Thyroid gland (tissue), 4 donors: ENCODE measurements around the gene TBX21. TPM values are rescaled to one million over a fixed set of nuclear protein-coding genes. Genes with fewer than 3 reads are reported as not detected.

Experiments used
- DNase-seq, 2 donors: peaks; one replicate each; pipeline ENCODE4 v3.0.0-alpha.2; 2019
- H3K27ac ChIP-seq, 3 donors: fragments of 200-600 bp; sonication (generic); 1 replicate in 2 of 3; 2 replicates in 1 of 3; pipeline ENCODE4 v1.5.1; 2016 to 2019; ENCODE audit warnings: mild to moderate bottlenecking in 1 of 3, moderate library complexity in 1 of 3
- H3K27me3 ChIP-seq: fragments of 200-600 bp; sonication (generic); one replicate; pipeline ENCODE4 v1.5.1; 2019
- H3K36me3 ChIP-seq, 2 donors: fragments of 200-600 bp; sonication (generic); one replicate each; pipeline ENCODE4 v1.5.1; 2016 to 2019
- H3K4me1 ChIP-seq, 2 donors: fragments of 200-600 bp; sonication (generic); one replicate each; pipeline ENCODE4 v1.5.1; 2017 to 2019
- H3K4me3 ChIP-seq, 3 donors: fragments of 200-600 bp; sonication (generic); replicated peaks in 1 of 3; 1 replicate in 2 of 3; 2 replicates in 1 of 3; pipeline ENCODE4 v1.5.1; 2016; ENCODE audit warnings: mild to moderate bottlenecking in 1 of 3
- H3K9me3 ChIP-seq: fragments of 200-600 bp; sonication (generic); one replicate; pipeline ENCODE4 v1.5.1; 2017
- CTCF ChIP-seq, 6 experiments: fragments of 200-600 bp in 3 of 6; fragments of 450-650 bp in 3 of 6; sonication (generic) in 3 of 6; IDR thresholded peaks; one replicate each; pipeline ENCODE4 v1.5.1; 2016 to 2019; ENCODE audit warnings: antibody characterized with exemption in 6 of 6, mild to moderate bottlenecking in 2 of 6, inconsistent platforms in 1 of 6, moderate library complexity in 1 of 6
- POLR2A ChIP-seq, 2 donors: fragments of 450-650 bp; IDR thresholded peaks; one replicate each; pipeline ENCODE4 v1.6.1; 2017; ENCODE audit warnings: antibody characterized with exemption in 2 of 2, mild to moderate bottlenecking in 2 of 2, moderate library complexity in 1 of 2
- WGBS, 2 donors: methylation state at CpG; one replicate each; pipeline ENCODE4 v1.1.5; 2017; 5-methylcytosine and 5-hydroxymethylcytosine counted together
- intact Hi-C: fragments of 100-400 bp; cut with DNase I; formaldehyde crosslinking; loops from one replicate; pipeline ENCODE4 v1.15.1; 2023
- total RNA-seq, 4 donors: library from RNA; depleted of rRNA; stranded (reverse); fragments of >200 nt; gene quantifications; one replicate each; pipeline ENCODE4 v1.2.3, GENCODE V29; 2016

TBX21 gene
- total RNA-seq, 4 donors from 2014 or later = 0.40 to 2.9 (median 0.87) TPM

DNA sequence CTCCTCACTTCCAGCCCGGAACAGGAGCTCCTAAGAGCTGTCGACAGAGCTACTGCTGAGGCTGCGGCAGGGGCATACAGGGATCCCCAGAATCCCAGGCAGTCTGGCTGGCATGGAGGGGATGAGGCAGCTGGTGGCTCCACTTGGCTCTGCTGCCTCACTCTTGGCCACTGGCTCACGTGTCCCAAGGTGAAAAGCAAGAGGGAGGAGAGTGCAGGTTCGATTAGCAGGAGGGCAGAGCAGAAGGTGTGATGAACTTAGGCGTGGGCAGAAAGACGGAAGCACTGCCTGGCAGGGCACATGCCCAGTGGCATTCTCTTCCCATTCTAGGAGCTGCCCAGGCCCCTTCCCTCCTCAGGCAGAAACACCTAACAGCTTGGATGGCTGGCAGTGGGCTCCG is 11.3 kb upstream of the TBX21 start:
- no peak for DNase-seq
- H3K9me3 ChIP-seq = no peaks in the 10 kb centered on the region
- H3K4me1 ChIP-seq = peaks cover 4 to 5% of the 10 kb centered on the region in 2 donors
- H3K4me3 ChIP-seq = no peak overlapping the region
- TF ChIP-seq CTCF (IDR thresholded peaks at IDR 0.05) (no peak), POLR2A (IDR thresholded peaks at IDR 0.05) (no peak)
- 34 to 48% methylated on average over 5 to 7 of the region's 8 CpGs for WGBS, 2 donors
- H3K27me3 ChIP-seq = peaks cover 12% of the 10 kb centered on the region
- H3K36me3 ChIP-seq = no peaks in the 10 kb centered on the region
- intact Hi-C loops = no loop called here
- no peak overlapping the region for H3K27ac ChIP-seq

- intact Hi-C loops = no loop called here
- Histone ChIP-seq H3K4me1 (peaks cover 4 to 5% of the 10 kb centered on the region in 2 donors), H3K27me3 (peaks cover 12% of the 10 kb centered on the region), H3K36me3 (no peaks in the 10 kb centered on the region), H3K4me3 (no peak overlapping the region), H3K27ac (no peak overlapping the region), H3K9me3 (no peaks in the 10 kb centered on the region)
- TF ChIP-seq CTCF (IDR thresholded peaks at IDR 0.05) (no peak), POLR2A (IDR thresholded peaks at IDR 0.05) (no peak)
- no peak for DNase-seq
- 75 to 77% methylated on average over 2 of the region's 2 CpGs for WGBS, 2 donors
These were observed 8.3 kb upstream of the TBX21 start for GRCh38 chr17:47724705-47725104.

- H3K4me1 ChIP-seq = peaks cover 4 to 5% of the 10 kb centered on the region in 2 donors
- no peaks in the 10 kb centered on the region for H3K36me3 ChIP-seq
- peaks cover 8% of the 10 kb centered on the region for H3K27me3 ChIP-seq
- no peak overlapping the region for H3K4me3 ChIP-seq
- TF ChIP-seq CTCF (IDR thresholded peaks at IDR 0.05) (no peak), POLR2A (IDR thresholded peaks at IDR 0.05) (no peak)
- no peak for DNase-seq
- no peaks in the 10 kb centered on the region for H3K9me3 ChIP-seq
- H3K27ac ChIP-seq = no peak overlapping the region
- WGBS, 2 donors = 66 to 69% methylated on average over 13 of the region's 13 CpGs
- intact Hi-C loops = no loop called here
These were observed 7.5 kb upstream of the TBX21 start for GRCh38 chr17:47725446-47726111.

DNA sequence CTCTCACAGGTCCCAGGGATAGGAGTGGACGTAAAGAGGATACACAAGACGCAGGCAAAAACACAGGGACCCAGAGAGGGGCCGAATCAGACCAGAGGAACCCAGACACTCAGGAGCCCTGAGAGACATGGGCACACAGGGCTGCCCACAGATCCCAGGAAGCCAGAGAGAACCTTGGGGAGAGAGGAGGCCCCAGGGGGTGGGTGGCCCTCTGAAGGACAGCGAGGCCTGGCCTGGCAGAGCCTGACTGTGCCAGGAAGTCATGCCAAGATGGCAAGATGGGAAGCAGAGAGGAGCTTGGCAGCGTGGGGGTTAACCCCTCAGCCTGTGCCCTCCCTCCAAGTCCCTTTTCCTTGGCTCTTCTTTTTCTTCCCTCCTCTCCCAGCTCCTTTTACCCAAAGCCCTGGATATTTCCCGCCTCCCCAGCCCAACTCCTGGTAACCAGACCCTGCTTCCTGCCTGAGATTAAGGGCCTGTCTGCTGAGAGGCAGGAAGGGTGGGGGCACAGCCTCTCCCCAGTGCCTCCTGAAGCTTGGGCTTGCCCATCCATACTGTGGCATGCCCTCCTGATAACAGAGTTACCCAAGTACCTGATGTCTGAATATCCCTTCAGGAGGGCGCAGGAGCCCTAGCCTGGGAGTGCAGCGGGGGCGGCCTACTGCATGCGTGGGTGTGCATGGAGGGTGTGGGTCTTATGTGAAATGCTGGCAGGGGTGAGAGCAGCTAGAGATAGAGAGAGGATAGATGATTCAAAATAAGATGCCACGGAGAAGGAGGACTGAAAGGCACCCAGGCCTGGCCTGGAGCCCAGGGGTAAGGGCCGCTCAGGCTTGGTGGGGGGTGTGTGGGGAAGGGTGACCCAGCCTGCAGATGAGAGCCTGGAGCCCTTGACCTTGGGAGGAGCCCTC is 6.0 kb upstream of the TBX21 start:
- no peaks in the 10 kb centered on the region for H3K4me1 ChIP-seq
- TF ChIP-seq POLR2A (IDR thresholded peaks at IDR 0.05) (no peak), CTCF (IDR thresholded peaks at IDR 0.05) (no peak)
- WGBS, 2 donors = 81 to 82% methylated on average over 12 of the region's 12 CpGs
- DNase-seq = no peak
- H3K4me3 ChIP-seq = no peak overlapping the region
- H3K36me3 ChIP-seq = no peaks in the 10 kb centered on the region
- H3K9me3 ChIP-seq = no peaks in the 10 kb centered on the region
- intact Hi-C loops = no loop called here
- no peak overlapping the region for H3K27ac ChIP-seq
- no peaks in the 10 kb centered on the region for H3K27me3 ChIP-seq

DNA sequence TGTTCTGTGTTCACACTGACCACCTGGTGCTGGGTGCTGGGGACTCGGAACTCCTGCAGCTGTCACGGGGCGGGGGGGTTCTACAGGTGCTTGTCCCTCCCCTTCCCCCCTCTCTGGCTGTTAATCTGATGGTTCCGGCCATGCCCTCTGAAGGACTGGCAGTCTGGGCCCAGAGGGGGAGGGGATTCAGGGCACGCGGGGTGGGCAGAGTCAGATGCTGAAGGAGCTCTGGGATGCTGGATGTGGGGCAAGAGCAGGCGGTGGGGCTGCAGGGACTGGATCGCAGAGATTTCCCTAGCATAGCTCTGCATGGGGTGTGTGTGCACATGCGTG is 5.4 kb upstream of the TBX21 start:
- intact Hi-C loops = no loop called here
- Histone ChIP-seq H3K4me1 (no peaks in the 10 kb centered on the region), H3K27me3 (no peaks in the 10 kb centered on the region), H3K4me3 (no peak overlapping the region), H3K36me3 (no peaks in the 10 kb centered on the region), H3K9me3 (no peaks in the 10 kb centered on the region), H3K27ac (no peak overlapping the region)
- 65 to 66% methylated on average over 5 to 9 of the region's 9 CpGs for WGBS, 2 donors
- DNase-seq = no peak
- TF ChIP-seq CTCF (IDR thresholded peaks at IDR 0.05) (no peak), POLR2A (IDR thresholded peaks at IDR 0.05) (no peak)
